ENCODE data around the gene SLC35B1.

SLC35B1 gene

GRCh38 chr17:49749730-49750129 lies 42.0 kb upstream of the SLC35B1 start:
- DNase-seq (ENCODE audit: extremely low read depth, low read depth), result no peak
- TF ChIP-seq CTCF (IDR thresholded peaks at IDR 0.05; ENCODE audit: low read depth, low read length), result no peak

GRCh38 chr17:49748791-49749190 lies 41.0 kb upstream of the SLC35B1 start:
- DNase-seq (ENCODE audit: extremely low read depth, low read depth), result no peak
- TF ChIP-seq CTCF (IDR thresholded peaks at IDR 0.05; ENCODE audit: low read depth, low read length), result no peak

GRCh38 chr17:49748223-49748622 lies 40.5 kb upstream of the SLC35B1 start:
- TF ChIP-seq CTCF (IDR thresholded peaks at IDR 0.05; ENCODE audit: low read depth, low read length), result no peak
- DNase-seq (ENCODE audit: extremely low read depth, low read depth), result no peak

- DNase-seq (ENCODE audit: extremely low read depth, low read depth), result no peak
- TF ChIP-seq CTCF (IDR thresholded peaks at IDR 0.05; ENCODE audit: low read depth, low read length), result no peak
These were observed 39.9 kb upstream of the SLC35B1 start for GRCh38 chr17:49747632-49748031.

GRCh38 chr17:49746791-49747490 lies 39.2 kb upstream of the SLC35B1 start:
- no peak for DNase-seq (ENCODE audit: extremely low read depth, low read depth)
- no peak for TF ChIP-seq CTCF (IDR thresholded peaks at IDR 0.05; ENCODE audit: low read depth, low read length)

GRCh38 chr17:49745175-49746139 lies 37.7 kb upstream of the SLC35B1 start:
- no peak for TF ChIP-seq CTCF (IDR thresholded peaks at IDR 0.05; ENCODE audit: low read depth, low read length)
- DNase-seq (ENCODE audit: extremely low read depth, low read depth), result no peak

GRCh38 chr17:49742166-49742638 lies 34.4 kb upstream of the SLC35B1 start:
- no peak for TF ChIP-seq CTCF (IDR thresholded peaks at IDR 0.05; ENCODE audit: low read depth, low read length)
- no peak for DNase-seq (ENCODE audit: extremely low read depth, low read depth)
